SK-N-MC (cell line): Measurements from ENCODE around the gene ZNF646.

Source experiments
- EZH2 ChIP-seq: fragments of 200-600 bp; sonication (generic); IDR thresholded peaks from one replicate; pipeline ENCODE4 v1.6.1; 2017; ENCODE audit warnings: antibody characterized with exemption
- FOXP2 ChIP-seq: optimal IDR thresholded peaks from 2 replicates; pipeline ENCODE3; 2011; ENCODE audit warnings: mild to moderate bottlenecking, moderate library complexity; ENCODE audit not compliant: insufficient read depth; ENCODE audit errors: extremely low read length, control extremely low read depth
- POLR2AphosphoS5 ChIP-seq: IDR thresholded peaks from 2 replicates; pipeline ENCODE4 v1.6.1; 2012; ENCODE audit warnings: mild to moderate bottlenecking, low read depth, low read length, borderline replicate concordance

DNA sequence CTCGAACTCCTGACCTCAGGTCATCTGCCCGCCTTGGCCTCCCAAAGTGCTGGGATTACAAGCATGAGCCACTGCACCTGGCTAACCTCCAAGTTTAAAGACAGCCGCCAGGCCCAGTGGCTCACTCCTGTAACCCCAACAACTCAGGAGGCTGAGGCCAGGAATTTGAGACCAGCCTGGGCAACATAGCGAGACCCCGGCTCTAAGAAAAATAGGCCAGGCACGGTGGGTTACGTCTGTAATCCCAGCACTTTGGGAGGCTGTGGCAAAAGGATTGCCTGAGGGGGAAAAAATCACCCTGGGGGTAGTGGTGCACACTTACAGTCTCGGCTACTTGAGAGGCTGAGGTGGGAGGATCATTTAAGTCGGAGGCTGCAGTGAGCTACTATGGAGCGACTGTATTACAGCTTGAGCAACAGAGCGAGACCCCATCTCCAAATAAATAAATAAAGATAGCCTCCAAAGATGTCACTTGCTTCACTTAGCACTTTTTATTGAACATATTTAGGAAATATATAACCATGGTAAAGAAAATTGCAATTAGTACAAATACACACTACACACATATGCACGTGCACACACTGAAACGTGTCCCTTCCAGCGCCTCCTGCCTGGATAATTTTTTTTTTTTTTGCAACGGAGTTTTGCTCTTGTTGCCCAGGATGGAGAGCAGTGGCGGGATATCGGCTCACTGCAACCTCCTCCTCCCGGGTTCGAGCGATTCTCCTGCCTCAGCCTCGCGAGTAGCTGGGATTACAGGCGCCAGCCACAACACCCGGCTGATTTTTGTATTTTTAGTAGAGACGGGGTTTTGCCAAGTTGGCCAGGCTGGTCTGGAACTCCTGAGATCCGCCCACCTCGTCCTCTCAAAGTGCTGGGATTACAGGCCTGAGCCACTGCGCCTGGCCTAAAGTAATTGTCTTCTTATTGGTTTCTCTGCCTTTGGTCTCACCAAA lies 32.6 kb downstream of the ZNF646 start:
- TF ChIP-seq POLR2AphosphoS5: no peak
- no peak for TF ChIP-seq EZH2
- TF ChIP-seq FOXP2: no peak
